Measurements from ENCODE around the gene P2RX6.
"Not testable (repeated sequence)": the region's sequence is repeated elsewhere in the genome, so short reads cannot be mapped to it uniquely, and the experiment has no call there.

The P2RX6 gene

GRCh38 chr22:21034989-21035388, 20.0 kb downstream of the P2RX6 start:
- DNase-seq, result no peak

DNA sequence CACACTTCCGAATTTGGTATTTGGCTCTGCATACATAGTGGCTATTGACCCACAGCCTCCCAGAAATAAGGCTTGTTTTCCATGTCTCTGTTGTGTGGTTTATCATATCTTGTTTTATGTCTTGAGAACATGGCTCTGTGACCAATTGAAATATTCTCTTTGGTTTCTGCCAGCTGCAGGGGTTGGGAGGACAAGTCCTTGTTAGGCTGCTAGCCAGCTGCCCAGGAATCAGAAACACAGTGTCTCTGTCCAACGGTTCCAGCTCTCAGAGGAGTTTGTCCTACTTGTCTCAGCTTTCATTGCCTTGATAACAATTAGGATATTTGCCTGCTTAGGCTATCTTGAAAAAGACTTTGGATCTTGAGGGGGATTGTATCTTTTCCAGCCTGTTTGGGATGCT, 23.4 kb downstream of the P2RX6 start:
- DNase-seq, result no peak

GRCh38 chr22:21039158-21039557, 24.2 kb downstream of the P2RX6 start:
- DNase-seq, result not testable (repeated sequence)

GRCh38 chr22:21041937-21042336, 27.0 kb downstream of the P2RX6 start:
- no peak for DNase-seq

DNA sequence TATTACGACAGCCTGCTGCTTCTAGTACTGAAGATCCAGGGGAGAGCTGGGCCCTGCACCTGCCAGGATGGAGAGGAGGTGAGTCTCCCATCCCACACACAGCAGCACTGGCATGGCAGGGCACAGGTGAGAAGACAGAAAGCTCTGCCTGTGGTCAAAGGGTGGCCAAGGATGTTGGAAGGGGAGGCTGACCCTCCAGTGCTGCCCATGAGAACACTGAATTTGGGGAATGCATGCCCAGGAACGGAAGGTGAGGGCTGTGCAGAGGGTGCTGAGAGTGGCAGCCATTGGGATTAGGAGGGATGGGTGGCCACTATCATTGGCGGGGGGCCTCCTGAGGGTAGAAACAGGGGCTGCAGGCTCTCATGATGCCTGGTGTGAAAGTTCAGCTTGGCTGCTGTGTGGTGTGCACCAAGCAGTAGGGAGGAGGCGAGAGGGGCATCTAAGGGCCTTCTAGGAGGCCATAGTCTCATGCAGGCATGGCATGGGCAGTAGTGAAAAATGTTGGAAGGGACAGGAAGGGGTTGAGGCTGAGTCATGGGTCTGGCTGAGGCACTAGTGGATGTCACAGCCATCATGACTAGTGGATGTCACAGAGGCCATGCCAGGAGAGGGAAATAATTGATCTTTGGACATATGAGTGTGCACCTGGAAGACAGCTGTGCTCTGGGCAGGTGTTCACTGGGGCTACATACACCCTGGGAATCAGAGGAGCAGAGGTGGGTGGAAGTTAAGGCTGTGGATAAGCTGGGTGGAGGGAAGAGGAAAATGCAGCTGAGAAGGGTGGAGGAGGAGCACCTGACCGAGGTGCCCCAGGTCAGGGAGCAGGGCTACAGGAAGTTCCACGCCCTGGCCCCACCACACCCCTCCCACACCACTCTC, 28.3 kb downstream of the P2RX6 start:
- no peak for DNase-seq

DNA sequence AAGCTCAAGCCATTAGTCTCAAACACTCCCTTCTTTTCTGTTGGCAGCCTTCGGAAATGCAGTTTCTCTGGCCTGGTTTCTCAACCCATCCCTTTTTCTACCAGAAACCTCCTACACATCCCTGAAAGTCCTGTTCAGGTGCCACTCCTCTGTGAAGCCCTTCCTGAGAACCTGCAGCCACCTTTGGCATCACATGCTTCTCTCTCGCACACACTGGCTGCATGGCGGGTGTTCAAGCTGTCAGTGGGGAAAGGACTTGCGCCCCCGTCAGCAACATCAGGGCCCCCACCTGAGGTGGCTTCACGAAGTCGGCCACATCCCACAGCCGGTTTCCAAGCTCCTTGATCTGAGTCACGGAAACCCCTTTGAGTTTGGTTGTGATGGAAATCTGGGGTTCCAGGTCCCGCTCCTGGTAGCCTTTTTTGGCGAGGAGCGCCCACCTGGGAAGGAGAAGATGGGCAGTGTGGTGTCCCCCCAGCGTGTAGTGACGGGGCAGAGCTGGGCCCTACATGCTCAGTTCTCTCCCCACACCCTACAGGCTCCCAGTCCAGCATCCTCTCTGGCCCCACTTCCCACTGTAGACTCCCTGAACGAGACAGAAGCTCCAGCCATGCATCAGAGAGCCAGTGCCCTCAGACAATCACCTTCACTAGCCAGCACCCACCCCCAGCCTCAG, 29.0 kb downstream of the P2RX6 start:
- DNase-seq, result no peak

- DNase-seq, result no peak
Observed at GRCh38 chr22:21044931-21045584, 30.1 kb downstream of the P2RX6 start.

GRCh38 chr22:21045585-21046294, 30.8 kb downstream of the P2RX6 start, which contains the start of gene LRRC74B:
LRRC74B (plus strand) TSS chr22:21045946; CDS start chr22:21045987, 41 bp downstream.
- peak; percentile 45 to 48 (median 46) for DNase-seq

- no peak for DNase-seq
Observed at GRCh38 chr22:21047035-21047661, 32.2 kb downstream of the P2RX6 start.

GRCh38 chr22:21047730-21048129, 32.8 kb downstream of the P2RX6 start:
- no peak for DNase-seq

DNA sequence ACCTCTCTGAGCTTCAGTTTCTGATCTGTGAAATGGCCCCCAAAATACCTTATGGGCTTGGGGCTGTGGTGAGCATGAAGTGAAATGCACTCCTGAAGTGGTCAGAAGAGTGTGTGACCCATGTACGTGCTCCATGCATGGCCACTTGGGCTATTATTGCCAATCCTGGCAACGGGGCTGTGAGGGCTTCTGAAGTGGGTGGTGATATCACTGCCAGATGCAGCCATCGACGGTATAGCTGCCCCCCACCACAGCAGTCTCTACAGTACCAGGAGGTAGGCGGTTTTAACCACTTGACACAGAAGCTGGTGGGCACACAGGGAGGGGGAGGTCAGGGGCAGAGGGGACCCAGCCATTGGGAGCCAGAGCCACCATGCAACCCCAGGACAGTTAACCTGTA, 33.5 kb downstream of the P2RX6 start:
- not testable (repeated sequence) for DNase-seq

DNA sequence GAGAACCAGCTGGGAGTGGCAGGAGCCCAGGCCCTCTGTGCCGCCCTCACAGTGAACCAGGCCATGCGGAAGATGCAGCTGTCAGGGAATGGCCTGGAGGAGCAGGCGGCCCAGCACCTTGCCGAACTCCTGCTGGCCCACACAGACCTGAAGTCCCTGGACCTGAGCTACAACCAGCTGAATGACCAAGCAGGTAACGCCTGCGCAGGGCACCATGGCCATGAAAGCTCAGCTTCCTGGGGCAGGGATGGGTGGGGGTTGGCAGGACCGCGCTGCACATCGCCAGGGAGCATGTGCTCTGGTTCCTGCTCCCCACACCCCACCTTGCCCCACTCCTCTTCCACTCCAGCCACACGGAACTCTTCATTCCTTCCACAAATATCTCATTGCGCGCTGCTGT, 34.0 kb downstream of the P2RX6 start:
- not testable (repeated sequence) for DNase-seq

DNA sequence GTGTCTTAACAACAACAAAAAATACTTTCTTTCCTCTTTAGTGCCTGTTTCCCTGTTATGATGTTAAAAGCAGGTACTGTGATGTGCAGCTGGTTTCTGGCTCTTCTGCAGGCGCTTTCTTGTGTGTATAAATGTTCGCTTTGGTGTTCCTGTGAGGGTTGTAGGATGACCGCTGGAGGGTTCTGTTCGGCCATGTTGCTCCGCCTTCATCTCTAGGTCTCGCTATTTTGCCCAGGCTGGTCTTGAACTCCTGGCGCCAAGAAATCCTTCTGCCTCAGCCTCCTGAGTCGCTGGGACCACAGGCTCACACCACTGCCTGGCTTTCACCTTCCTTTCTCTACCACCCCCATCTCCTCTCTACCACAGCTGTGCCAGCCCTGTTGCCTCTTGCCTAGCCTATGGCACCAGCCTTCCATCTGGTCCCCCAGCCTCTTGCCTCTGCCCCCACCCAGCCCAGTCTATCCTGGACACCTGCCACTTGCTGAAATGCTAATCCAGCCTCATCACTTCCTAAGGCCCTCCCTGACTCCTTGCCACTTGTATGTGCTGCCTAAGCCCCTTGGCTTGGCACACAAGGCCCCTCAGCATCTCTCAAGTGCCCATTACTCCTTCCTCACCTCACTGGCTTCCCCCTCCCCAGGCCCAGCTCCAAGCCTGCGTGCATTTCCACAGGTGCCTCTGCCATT, 36.3 kb downstream of the P2RX6 start:
- DNase-seq, result no peak

DNA sequence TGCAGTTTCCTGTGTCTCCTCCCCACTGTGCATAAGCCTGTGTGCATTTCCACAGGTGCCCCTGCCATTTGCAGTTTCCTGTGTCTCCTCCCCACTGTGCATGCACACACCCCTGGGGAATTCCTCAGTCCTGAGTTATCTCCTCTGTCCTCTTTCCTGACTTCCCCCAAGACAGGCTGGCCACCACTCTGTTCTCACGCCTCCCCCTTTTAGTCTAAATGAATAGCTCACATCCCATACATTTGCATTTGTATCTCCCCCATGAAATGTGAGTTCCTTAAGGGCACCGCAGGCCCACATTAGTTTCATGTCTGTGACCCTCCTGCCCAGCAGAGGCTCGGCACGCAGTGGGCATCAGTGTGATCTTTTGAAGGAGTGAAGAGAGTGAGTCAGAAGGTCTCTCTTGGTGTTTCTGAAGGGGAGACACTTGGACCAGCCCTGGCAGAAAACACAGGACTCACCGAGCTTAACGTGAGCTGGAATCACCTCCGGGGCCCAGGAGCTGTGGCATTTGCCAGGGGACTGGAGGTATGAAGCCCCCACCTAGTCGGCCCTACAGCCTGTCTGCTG, 37.0 kb downstream of the P2RX6 start:
- DNase-seq, result no peak

GRCh38 chr22:21052715-21053459, 37.9 kb downstream of the P2RX6 start:
- DNase-seq, result no peak

- no peak for DNase-seq
Observed at GRCh38 chr22:21054046-21054713, 39.2 kb downstream of the P2RX6 start.

DNA sequence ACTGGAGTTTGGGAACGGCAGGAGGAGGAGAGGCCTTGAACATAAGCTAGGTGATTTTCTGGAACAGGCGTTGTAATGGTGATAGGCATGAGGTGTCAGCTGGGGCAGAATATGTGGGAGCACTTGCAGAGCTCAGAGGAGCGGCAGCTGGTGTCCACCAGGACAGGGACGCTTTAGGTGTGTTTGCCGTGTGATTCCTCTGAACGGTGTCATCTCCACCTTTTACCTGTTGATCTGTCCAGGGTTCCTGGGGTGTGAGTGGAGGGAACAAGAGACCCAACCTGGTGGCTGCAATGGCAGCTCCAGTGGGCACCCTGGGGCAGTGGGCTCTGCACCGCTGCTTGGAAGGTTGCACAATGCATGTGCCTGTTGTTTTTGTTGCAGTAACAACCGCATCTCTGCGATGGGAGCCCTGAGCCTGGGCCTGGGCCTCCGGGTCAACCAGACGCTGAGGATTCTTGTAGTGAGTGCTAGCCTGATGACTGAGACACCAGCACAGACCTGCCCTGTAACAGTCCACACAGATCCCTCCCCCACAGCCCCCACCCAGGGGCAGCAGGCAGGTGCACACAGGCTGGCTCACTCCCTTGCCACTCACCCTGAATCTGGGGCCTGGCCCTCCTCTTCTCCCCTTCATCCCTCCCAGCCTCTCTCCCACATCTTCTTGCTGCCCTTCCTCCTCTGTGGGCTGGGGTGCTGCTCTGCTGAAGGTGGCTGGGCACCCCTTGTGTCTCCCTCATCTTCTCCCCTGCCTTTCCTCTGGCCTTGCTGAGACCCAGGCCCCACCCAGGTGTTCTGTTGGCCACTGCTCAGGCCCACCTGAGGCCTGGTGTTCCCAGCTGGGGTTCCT, 40.0 kb downstream of the P2RX6 start:
- no peak for DNase-seq

- DNase-seq, result no peak
Observed at GRCh38 chr22:21055564-21055834, 40.5 kb downstream of the P2RX6 start.

DNA sequence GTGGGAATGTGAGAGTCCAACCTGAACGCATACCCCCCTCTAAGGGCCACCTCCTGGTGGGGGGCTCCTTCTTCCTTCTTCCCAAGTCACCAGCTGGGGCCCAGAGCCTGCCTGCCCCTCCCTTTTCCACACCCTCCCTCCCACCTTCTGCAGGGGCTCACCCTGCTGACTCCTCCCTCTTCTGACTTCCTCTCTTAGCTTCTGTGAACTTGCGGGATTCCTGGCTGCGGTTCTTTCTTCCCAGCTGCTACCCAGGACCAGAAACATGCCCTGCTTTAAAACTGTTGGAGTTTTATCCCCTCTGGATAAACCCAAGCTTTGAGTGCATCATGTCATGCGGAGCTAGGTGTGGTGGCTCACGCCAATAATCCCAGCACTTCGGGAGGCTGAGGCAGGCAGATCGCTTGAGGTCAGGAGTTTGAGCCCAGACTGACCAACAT, 40.9 kb downstream of the P2RX6 start:
- no peak for DNase-seq
